CD14-positive monocyte (primary cell): Measurements from ENCODE around the gene XPO6. TPM values are rescaled to one million over a fixed set of nuclear protein-coding genes. Genes with fewer than 3 reads are reported as not detected.

ENCODE experiments used
- DNase-seq, 3 donors: peaks; one replicate each; pipeline ENCODE4 v3.0.0-alpha.2; 2011 to 2022
- H2AFZ ChIP-seq: 2 replicates; pipeline ENCODE4 v1.6.0; 2012; ENCODE audit warnings: mild to moderate bottlenecking, low read depth, low read length, inconsistent platforms; ENCODE audit not compliant: insufficient read depth, poor library complexity, severe bottlenecking
- H3K27ac ChIP-seq, 2 donors: 1 replicate in 1 of 2; 2 replicates in 1 of 2; pipeline ENCODE4 v1.5.1; 2012 to 2013; ENCODE audit warnings: low read length in 2 of 2, control low read depth in 1 of 2, inconsistent platforms in 1 of 2, low read depth in 1 of 2, mild to moderate bottlenecking in 1 of 2
- H3K27me3 ChIP-seq, 2 donors: one replicate each; pipeline versions ENCODE4 v1.6.0 to v1.6.1; 2011 to 2013; ENCODE audit warnings: low read length in 2 of 2; ENCODE audit not compliant: control insufficient read depth in 2 of 2, insufficient read depth in 2 of 2
- H3K36me3 ChIP-seq, 2 donors: replicated peaks in 1 of 2; 1 replicate in 1 of 2; 2 replicates in 1 of 2; pipeline versions ENCODE4 v1.5.1 to v1.6.1; 2012 to 2013; ENCODE audit warnings: low read length in 2 of 2, control low read depth in 1 of 2, inconsistent platforms in 1 of 2, mild to moderate bottlenecking in 1 of 2; ENCODE audit not compliant: insufficient read depth in 2 of 2, control insufficient read depth in 1 of 2
- H3K4me1 ChIP-seq, 2 donors: 1 replicate in 1 of 2; 2 replicates in 1 of 2; pipeline versions ENCODE4 v1.5.1 to v1.6.1; 2012 to 2013; ENCODE audit warnings: low read length in 2 of 2, control low read depth in 1 of 2, inconsistent platforms in 1 of 2, mild to moderate bottlenecking in 1 of 2, moderate library complexity in 1 of 2; ENCODE audit not compliant: insufficient read depth in 2 of 2, control insufficient read depth in 1 of 2
- H3K4me2 ChIP-seq: replicated peaks from 2 replicates; pipeline ENCODE3; 2012; ENCODE audit warnings: low read length, moderate library complexity, mild to moderate bottlenecking; ENCODE audit not compliant: poor library complexity, severe bottlenecking; ENCODE audit errors: extremely low read depth
- H3K4me3 ChIP-seq, 3 experiments: fragments of 200-600 bp in 1 of 3; sonication (generic) in 1 of 3; replicated peaks in 1 of 3; 1 replicate in 2 of 3; 2 replicates in 1 of 3; pipeline ENCODE4 v1.5.1; 2011 to 2013; ENCODE audit warnings: low read length in 3 of 3, mild to moderate bottlenecking in 3 of 3, control low read depth in 2 of 3, low read depth in 2 of 3, inconsistent platforms in 1 of 3, moderate library complexity in 1 of 3
- H3K79me2 ChIP-seq: 2 replicates; pipeline ENCODE4 v1.6.0; 2012; ENCODE audit warnings: mild to moderate bottlenecking, control low read depth, inconsistent platforms, low read length, moderate library complexity; ENCODE audit not compliant: insufficient read depth
- H3K9ac ChIP-seq: 2 replicates; pipeline ENCODE4 v1.6.0; 2017; ENCODE audit warnings: low read length, mild to moderate bottlenecking; ENCODE audit not compliant: insufficient read depth, poor library complexity, severe bottlenecking
- H3K9me3 ChIP-seq, 2 donors: replicated peaks in 1 of 2; 1 replicate in 1 of 2; 2 replicates in 1 of 2; pipeline versions ENCODE4 v1.5.1 to v1.6.1; 2012 to 2013; ENCODE audit warnings: low read length in 2 of 2, control low read depth in 1 of 2; ENCODE audit not compliant: control insufficient read depth in 1 of 2, insufficient read depth in 1 of 2
- H4K20me1 ChIP-seq: 2 replicates; pipeline ENCODE4 v1.6.0; 2012; ENCODE audit warnings: mild to moderate bottlenecking, low read length, control low read depth, moderate library complexity; ENCODE audit not compliant: insufficient read depth
- H3K27ac Mint-ChIP-seq, 7 donors: one replicate each; pipeline ENCODE4 v1.8.0; 2020; ENCODE audit warnings: mild to moderate bottlenecking in 7 of 7, mixed read lengths in 7 of 7, moderate library complexity in 6 of 7, inconsistent platforms in 2 of 7
- H3K27me3 Mint-ChIP-seq, 3 donors: one replicate each; pipeline ENCODE4 v1.8.0; 2021 to 2022; ENCODE audit warnings: low read depth in 3 of 3, mild to moderate bottlenecking in 3 of 3, mixed read lengths in 3 of 3, moderate library complexity in 3 of 3, inconsistent platforms in 1 of 3
- H3K36me3 Mint-ChIP-seq, 2 donors: one replicate each; pipeline ENCODE4 v1.8.0; 2020; ENCODE audit warnings: mixed read lengths in 2 of 2, inconsistent platforms in 1 of 2, mild to moderate bottlenecking in 1 of 2
- H3K4me1 Mint-ChIP-seq: one replicate; pipeline ENCODE4 v1.8.0; 2020; ENCODE audit warnings: mild to moderate bottlenecking, mixed read lengths
- H3K4me3 Mint-ChIP-seq, 2 donors: one replicate each; pipeline ENCODE4 v1.8.0; 2020; ENCODE audit warnings: mild to moderate bottlenecking in 2 of 2, mixed read lengths in 2 of 2, moderate library complexity in 1 of 2
- H3K9me3 Mint-ChIP-seq, 7 donors: one replicate each; pipeline ENCODE4 v1.8.0; 2020 to 2022; ENCODE audit warnings: mixed read lengths in 7 of 7, mild to moderate bottlenecking in 6 of 7, moderate library complexity in 6 of 7, inconsistent platforms in 2 of 7
- WGBS: methylation state at CpG from one replicate; pipeline ENCODE4 v1.1.5; 2013; ENCODE audit warnings: missing lambda C conversion rate; ENCODE audit not compliant: insufficient coverage; 5-methylcytosine and 5-hydroxymethylcytosine counted together
- intact Hi-C, 2 donors: fragments of 100-400 bp; cut with micrococcal nuclease; formaldehyde crosslinking; loops; one replicate each; pipeline versions ENCODE4 v1.15.0 to v1.15.1; 2023
- polyA plus RNA-seq, 3 donors: library from polyadenylated mRNA; depleted of rRNA in 1 of 3; unstranded in 2 of 3; stranded (reverse) in 1 of 3; fragments of 300-500 nt in 2 of 3; fragments of >200 nt in 1 of 3; fragmentation: Illumina TruSeq in 2 of 3; gene quantifications; 1 replicate in 2 of 3; 2 replicates in 1 of 3; pipeline ENCODE4 v1.2.3, GENCODE V29; 2012 to 2021
- TF ChIP-seq, protein P1 (sequence below): fragments of 200-600 bp; IDR thresholded peaks from one replicate; pipeline ENCODE4 v1.8.0; 2022; ENCODE audit warnings: antibody characterized with exemption, mild to moderate bottlenecking

Gene XPO6
- polyA plus RNA-seq, 3 donors = 35.7 to 166 (median 38.3) TPM

DNA sequence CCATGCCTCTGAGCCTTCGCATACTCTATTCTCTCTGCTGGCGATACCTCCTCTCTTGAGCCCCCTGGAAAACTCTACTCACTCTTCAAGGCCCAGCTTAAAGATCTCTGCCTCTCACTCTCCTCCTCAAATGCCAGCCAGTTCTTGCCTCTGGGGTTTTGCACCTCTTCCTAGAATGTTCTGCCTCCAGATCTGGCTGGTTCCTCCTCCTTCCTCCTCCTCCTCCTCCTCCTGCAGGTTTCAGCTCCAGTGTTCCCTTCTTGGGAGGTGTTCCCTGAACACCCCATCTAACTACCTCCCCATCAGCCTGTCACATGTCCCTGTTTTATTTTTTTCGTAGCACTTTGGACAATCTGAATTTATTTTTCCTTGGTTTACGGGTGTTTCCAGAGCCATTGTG, 45.5 kb upstream of the XPO6 start:
- no peaks in the 10 kb centered on the region for H3K9me3 ChIP-seq
- no peak overlapping the region for H3K27ac Mint-ChIP-seq
- no peaks in the 10 kb centered on the region for H3K36me3 Mint-ChIP-seq
- no peak overlapping the region for H3K4me3 ChIP-seq
- intact Hi-C loops = loop anchor here in 1 of 2 donors (10.0 kb wide), 1 partner anchor 1202 kb away; no protein-coding TSS in a partner anchor
- H3K9me3 Mint-ChIP-seq = peaks cover 0 to 7% (median 5%) of the 10 kb centered on the region in 7 donors
- no peak overlapping the region for H2AFZ ChIP-seq
- TF ChIP-seq, protein P1, sequence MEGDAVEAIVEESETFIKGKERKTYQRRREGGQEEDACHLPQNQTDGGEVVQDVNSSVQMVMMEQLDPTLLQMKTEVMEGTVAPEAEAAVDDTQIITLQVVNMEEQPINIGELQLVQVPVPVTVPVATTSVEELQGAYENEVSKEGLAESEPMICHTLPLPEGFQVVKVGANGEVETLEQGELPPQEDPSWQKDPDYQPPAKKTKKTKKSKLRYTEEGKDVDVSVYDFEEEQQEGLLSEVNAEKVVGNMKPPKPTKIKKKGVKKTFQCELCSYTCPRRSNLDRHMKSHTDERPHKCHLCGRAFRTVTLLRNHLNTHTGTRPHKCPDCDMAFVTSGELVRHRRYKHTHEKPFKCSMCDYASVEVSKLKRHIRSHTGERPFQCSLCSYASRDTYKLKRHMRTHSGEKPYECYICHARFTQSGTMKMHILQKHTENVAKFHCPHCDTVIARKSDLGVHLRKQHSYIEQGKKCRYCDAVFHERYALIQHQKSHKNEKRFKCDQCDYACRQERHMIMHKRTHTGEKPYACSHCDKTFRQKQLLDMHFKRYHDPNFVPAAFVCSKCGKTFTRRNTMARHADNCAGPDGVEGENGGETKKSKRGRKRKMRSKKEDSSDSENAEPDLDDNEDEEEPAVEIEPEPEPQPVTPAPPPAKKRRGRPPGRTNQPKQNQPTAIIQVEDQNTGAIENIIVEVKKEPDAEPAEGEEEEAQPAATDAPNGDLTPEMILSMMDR = no peak
- peaks cover 4 to 6% (median 5%) of the 10 kb centered on the region in 3 donors for H3K27me3 Mint-ChIP-seq
- no peaks in the 10 kb centered on the region for H4K20me1 ChIP-seq
- DNase-seq = no peak
- H3K27me3 ChIP-seq = no peaks in the 10 kb centered on the region
- H3K4me2 ChIP-seq = no peak overlapping the region
- H3K79me2 ChIP-seq = no peaks in the 10 kb centered on the region
- WGBS = 95% methylated on average over 3 of the region's 4 CpGs
- no peaks in the 10 kb centered on the region for H3K4me1 Mint-ChIP-seq
- no peaks in the 10 kb centered on the region for H3K4me1 ChIP-seq
- H3K9ac ChIP-seq = no peak overlapping the region
- H3K27ac ChIP-seq = no peak overlapping the region
- H3K36me3 ChIP-seq = no peaks in the 10 kb centered on the region
- H3K4me3 Mint-ChIP-seq = no peak overlapping the region

DNA sequence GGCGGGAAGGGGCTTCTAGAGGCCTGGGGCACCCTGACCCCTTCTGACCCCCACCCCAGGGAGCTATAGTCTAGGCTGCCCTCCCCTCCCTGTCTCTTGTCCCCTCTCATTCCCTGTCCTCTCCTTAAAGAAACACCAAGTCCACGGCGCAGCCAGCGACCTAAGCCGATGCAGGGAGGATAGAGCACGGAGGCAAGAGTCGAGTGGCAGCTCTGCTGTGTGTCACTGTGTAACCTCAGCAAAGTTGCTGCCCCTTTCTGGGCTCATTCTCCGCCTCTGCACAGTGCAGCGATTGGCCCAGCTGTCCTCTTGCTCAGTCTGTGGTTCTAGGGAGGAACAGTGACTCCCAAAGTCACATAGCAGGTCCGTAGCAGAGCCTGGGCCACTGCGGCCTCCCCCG, 44.1 kb upstream of the XPO6 start:
- H3K27ac ChIP-seq = no peak overlapping the region
- no peaks in the 10 kb centered on the region for H3K36me3 Mint-ChIP-seq
- H3K4me3 ChIP-seq = no peak overlapping the region
- DNase-seq = no peak
- H3K27ac Mint-ChIP-seq = no peak overlapping the region
- no peaks in the 10 kb centered on the region for H3K79me2 ChIP-seq
- H3K4me3 Mint-ChIP-seq = no peak overlapping the region
- no peaks in the 10 kb centered on the region for H3K27me3 ChIP-seq
- no peaks in the 10 kb centered on the region for H3K9me3 ChIP-seq
- no peak overlapping the region for H2AFZ ChIP-seq
- H4K20me1 ChIP-seq = no peaks in the 10 kb centered on the region
- no peaks in the 10 kb centered on the region for H3K4me1 Mint-ChIP-seq
- TF ChIP-seq, protein P1 = no peak
- no peaks in the 10 kb centered on the region for H3K4me1 ChIP-seq
- intact Hi-C loops = loop anchor here in 1 of 2 donors (10.0 kb wide), 1 partner anchor 1201 kb away; no protein-coding TSS in a partner anchor
- H3K9me3 Mint-ChIP-seq = peaks cover 0 to 10% (median 6%) of the 10 kb centered on the region in 7 donors
- H3K4me2 ChIP-seq = no peak overlapping the region
- peaks cover 0 to 9% (median 2%) of the 10 kb centered on the region in 3 donors for H3K27me3 Mint-ChIP-seq
- no peaks in the 10 kb centered on the region for H3K36me3 ChIP-seq
- no peak overlapping the region for H3K9ac ChIP-seq
- WGBS = 96% methylated on average over 8 of the region's 12 CpGs
